H9 (cell line): ENCODE data around the gene MAP3K20. TPM values are rescaled to one million over a fixed set of nuclear protein-coding genes. Genes with fewer than 3 reads are reported as not detected.

Experiments
- DNase-seq: peaks from one replicate; pipeline ENCODE4 v3.0.0-alpha.2; 2017
- H2AFZ ChIP-seq: one replicate; pipeline ENCODE4 v1.6.1; 2013; ENCODE audit warnings: mild to moderate bottlenecking, low read length, control low read depth, moderate library complexity
- H2AK5ac ChIP-seq: 2 replicates; pipeline ENCODE4 v1.6.1; 2013; ENCODE audit warnings: low read length, control low read depth, mixed read lengths; ENCODE audit not compliant: insufficient read length
- H2BK120ac ChIP-seq: one replicate; pipeline ENCODE4 v1.6.1; 2013; ENCODE audit warnings: low read depth, mild to moderate bottlenecking, low read length, control low read depth, inconsistent platforms; ENCODE audit not compliant: poor library complexity, severe bottlenecking
- H2BK12ac ChIP-seq: 2 replicates; pipeline ENCODE4 v1.6.1; 2013; ENCODE audit warnings: low read length, control low read depth, mixed read lengths, low read depth; ENCODE audit not compliant: insufficient read length
- H2BK15ac ChIP-seq: 2 replicates; pipeline ENCODE4 v1.6.1; 2013; ENCODE audit warnings: low read depth, low read length, control low read depth
- H2BK20ac ChIP-seq: one replicate; pipeline ENCODE4 v1.6.1; 2013; ENCODE audit warnings: low read depth, mild to moderate bottlenecking, low read length, control low read depth, inconsistent platforms; ENCODE audit not compliant: poor library complexity, severe bottlenecking
- H2BK5ac ChIP-seq: 2 replicates; pipeline ENCODE4 v1.6.1; 2013; ENCODE audit warnings: low read length, control low read depth, mixed read lengths; ENCODE audit not compliant: insufficient read length
- H3K14ac ChIP-seq: 2 replicates; pipeline ENCODE4 v1.6.1; 2013; ENCODE audit warnings: low read length, control low read depth; ENCODE audit not compliant: insufficient read depth
- H3K18ac ChIP-seq: 2 replicates; pipeline ENCODE4 v1.6.1; 2013; ENCODE audit warnings: low read depth, mild to moderate bottlenecking, mixed read lengths, low read length, control low read depth; ENCODE audit not compliant: insufficient read length
- H3K23ac ChIP-seq: 2 replicates; pipeline ENCODE4 v1.6.1; 2013; ENCODE audit warnings: low read length, control low read depth, mixed read lengths, low read depth; ENCODE audit not compliant: insufficient read length
- H3K23me2 ChIP-seq: 2 replicates; pipeline ENCODE4 v1.6.1; 2013; ENCODE audit warnings: low read depth, mild to moderate bottlenecking, mixed read lengths, low read length, control low read depth; ENCODE audit not compliant: insufficient read length, poor library complexity, severe bottlenecking
- H3K27ac ChIP-seq: 2 replicates; pipeline ENCODE4 v1.5.1; 2013; ENCODE audit warnings: low read length, control low read depth, mixed read lengths, low read depth; ENCODE audit not compliant: insufficient read length
- H3K27me3 ChIP-seq: 2 replicates; pipeline ENCODE4 v1.6.1; 2013; ENCODE audit warnings: low read length, control low read depth, inconsistent platforms; ENCODE audit not compliant: insufficient read depth
- H3K4ac ChIP-seq: 2 replicates; pipeline ENCODE4 v1.6.1; 2013; ENCODE audit warnings: low read depth, mild to moderate bottlenecking, control low read depth, inconsistent platforms, low read length, moderate library complexity
- H3K4me1 ChIP-seq: 2 replicates; pipeline ENCODE4 v1.6.1; 2013; ENCODE audit warnings: low read length, control low read depth, inconsistent platforms; ENCODE audit not compliant: insufficient read depth
- H3K4me2 ChIP-seq: 2 replicates; pipeline ENCODE4 v1.6.1; 2013; ENCODE audit warnings: low read length, control low read depth, mixed read lengths; ENCODE audit not compliant: insufficient read length, insufficient read depth
- H3K56ac ChIP-seq: 2 replicates; pipeline ENCODE4 v1.6.1; 2013; ENCODE audit warnings: low read depth, mild to moderate bottlenecking, mixed read lengths, low read length, control low read depth; ENCODE audit not compliant: insufficient read length
- H3K79me1 ChIP-seq: 2 replicates; pipeline ENCODE4 v1.6.1; 2013; ENCODE audit warnings: low read depth, mild to moderate bottlenecking, moderate library complexity, low read length, control low read depth, inconsistent platforms; ENCODE audit not compliant: insufficient read depth, poor library complexity, severe bottlenecking
- H3K79me2 ChIP-seq: 2 replicates; pipeline ENCODE4 v1.6.1; 2013; ENCODE audit warnings: low read length, control low read depth, inconsistent platforms; ENCODE audit not compliant: insufficient read depth
- H3K9ac ChIP-seq: 2 replicates; pipeline ENCODE4 v1.6.1; 2013; ENCODE audit warnings: low read length, control low read depth, mixed read lengths; ENCODE audit not compliant: insufficient read length; ENCODE audit errors: extremely low read depth
- H3K9me3 ChIP-seq: one replicate; pipeline ENCODE4 v1.6.1; 2013; ENCODE audit warnings: low read depth, low read length, inconsistent platforms; ENCODE audit not compliant: control insufficient read depth
- H3T11ph ChIP-seq: one replicate; pipeline ENCODE4 v1.6.1; 2013; ENCODE audit warnings: mild to moderate bottlenecking, low read length, control low read depth, inconsistent platforms
- H4K20me1 ChIP-seq: one replicate; pipeline ENCODE4 v1.6.1; 2013; ENCODE audit not compliant: control insufficient read depth, insufficient read length, insufficient read depth
- H4K5ac ChIP-seq: 2 replicates; pipeline ENCODE4 v1.6.1; 2013; ENCODE audit warnings: low read depth, mild to moderate bottlenecking, mixed read lengths, low read length, control low read depth; ENCODE audit not compliant: insufficient read length
- H4K8ac ChIP-seq: replicated peaks from 2 replicates; pipeline ENCODE4 v1.6.1; 2013; ENCODE audit warnings: low read length, control low read depth, mixed read lengths, low read depth; ENCODE audit not compliant: insufficient read length
- H4K91ac ChIP-seq: 2 replicates; pipeline ENCODE4 v1.6.1; 2013; ENCODE audit warnings: low read depth, mild to moderate bottlenecking, moderate library complexity, mixed read lengths, low read length, control low read depth; ENCODE audit not compliant: insufficient read length
- H3K27ac Mint-ChIP-seq, 3 experiments: 2 replicates in 2 of 3; 3 replicates in 1 of 3; pipeline ENCODE4 v1.8.0; 2020 to 2021; ENCODE audit warnings: mixed read lengths in 3 of 3, mild to moderate bottlenecking in 1 of 3, moderate library complexity in 1 of 3
- H3K27me3 Mint-ChIP-seq: 2 replicates; pipeline ENCODE4 v1.8.0; 2021; ENCODE audit warnings: low read depth, mild to moderate bottlenecking, moderate library complexity, mixed read lengths
- H3K36me3 Mint-ChIP-seq, 3 experiments: 2 replicates in 2 of 3; 3 replicates in 1 of 3; pipeline ENCODE4 v1.8.0; 2020 to 2021; ENCODE audit warnings: low read depth in 3 of 3, mixed read lengths in 3 of 3; ENCODE audit not compliant: insufficient read depth in 1 of 3
- H3K4me1 Mint-ChIP-seq, 2 experiments: 2 replicates each; pipeline ENCODE4 v1.8.0; 2020; ENCODE audit warnings: mixed read lengths in 2 of 2
- H3K4me3 Mint-ChIP-seq, 2 experiments: 2 replicates in 1 of 2; 3 replicates in 1 of 2; pipeline ENCODE4 v1.8.0; 2020 to 2021; ENCODE audit warnings: mild to moderate bottlenecking in 2 of 2, mixed read lengths in 2 of 2, moderate library complexity in 1 of 2
- H3K9me3 Mint-ChIP-seq, 2 experiments: 2 replicates in 1 of 2; 3 replicates in 1 of 2; pipeline ENCODE4 v1.8.0; 2020; ENCODE audit warnings: mild to moderate bottlenecking in 2 of 2, mixed read lengths in 2 of 2, moderate library complexity in 1 of 2
- CTCF ChIP-seq: fragments of 200-600 bp; sonication (generic); conservative IDR thresholded peaks from 3 replicates; pipeline ENCODE4 v1.8.0; 2021; ENCODE audit warnings: antibody characterized with exemption, mild to moderate bottlenecking
- WGBS: extraction: QIAGEN DNeasy Blood & Tissue Kit; methylation state at CpG from one replicate; pipeline ENCODE4 v1.1.7; 2013; ENCODE audit warnings: missing lambda C conversion rate, low lambda C conversion rate, mixed read lengths; ENCODE audit not compliant: insufficient read length; ENCODE audit errors: extremely low coverage; 5-methylcytosine and 5-hydroxymethylcytosine counted together
- total RNA-seq: library from RNA; stranded (reverse); gene quantifications from 2 replicates; pipeline ENCODE4 v1.2.1, GENCODE V29; 2021

Gene MAP3K20
- total RNA-seq, 1 experiment from 2014 or later, result 8.7 TPM

DNA sequence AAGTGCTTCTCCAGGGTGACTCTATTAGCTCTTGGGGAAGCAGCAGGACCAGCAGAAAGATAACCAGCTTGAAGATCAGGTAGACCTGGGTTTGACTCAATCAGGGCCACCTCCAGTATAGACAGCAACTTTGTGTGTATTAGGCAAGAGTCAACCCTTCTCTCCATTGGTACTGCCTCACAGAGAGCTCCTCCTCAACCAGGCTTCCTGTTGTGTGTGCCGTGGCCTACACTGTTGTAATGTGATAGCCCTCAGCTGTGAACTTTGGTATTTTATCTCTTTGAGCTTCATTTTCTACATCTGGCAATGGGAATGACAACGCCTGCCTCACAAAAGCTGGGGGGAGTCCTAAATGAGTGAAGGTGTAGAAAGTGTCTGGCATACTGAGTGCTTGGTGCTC is 17.0 kb upstream of the MAP3K20 start:
- peaks cover 0 to 4% (median 0%) of the 10 kb centered on the region in 3 experiments; a peak in 1 of 7 replicates for H3K36me3 Mint-ChIP-seq
- no peak overlapping the region for H3K23ac ChIP-seq
- no peak for TF ChIP-seq CTCF

More for the DNA sequence above, 17.0 kb upstream of the MAP3K20 start:
- no CpG with 5 or more reads among the region's 2 CpGs for WGBS
- Histone ChIP-seq H3K18ac (no peak overlapping the region), H4K91ac (no peak overlapping the region), H3K4me1 (no peaks in the 10 kb centered on the region), H3K9ac (no peak overlapping the region), H3K4ac (no peak overlapping the region), H3K14ac (no peak overlapping the region), H2AK5ac (no peak overlapping the region), H3K27me3 (no peaks in the 10 kb centered on the region), H2BK15ac (no peak overlapping the region), H2BK5ac (no peak overlapping the region), H4K8ac (no peak overlapping the region), H3K79me2 (no peaks in the 10 kb centered on the region), H3K4me2 (no peak overlapping the region), H2BK12ac (no peak overlapping the region), H2BK120ac (no peak overlapping the region), H3K79me1 (no peaks in the 10 kb centered on the region), H2AFZ (no peak overlapping the region), H3T11ph (no peak overlapping the region), H4K5ac (no peak overlapping the region), H3K56ac (no peak overlapping the region), H4K20me1 (no peaks in the 10 kb centered on the region), H2BK20ac (no peak overlapping the region), H3K27ac (no peak overlapping the region), H3K23me2 (no peaks in the 10 kb centered on the region), H3K9me3 (no peaks in the 10 kb centered on the region)
- Mint-ChIP-seq H3K27me3 (peaks cover 9% of the 10 kb centered on the region; the same call in 1 of the 2 replicates), H3K4me3 (no peak overlapping the region), H3K4me1 (peaks cover 7 to 8% of the 10 kb centered on the region in 2 experiments), H3K27ac (no peak overlapping the region), H3K9me3 (peaks cover 4 to 6% of the 10 kb centered on the region in 2 experiments)
- DNase-seq, result no peak
